Esophagus squamous epithelium (tissue), 5 donors: ENCODE measurements around the gene RBX1. TPM values are rescaled to one million over a fixed set of nuclear protein-coding genes. Genes with fewer than 3 reads are reported as not detected.

ENCODE experiments used
- DNase-seq: peaks from one replicate; lab custom pipeline; 2025; lab: John Stamatoyannopoulos, UW
- H3K27ac ChIP-seq, 4 donors: fragments of 200-600 bp; sonication (generic); one replicate each; pipeline ENCODE4 v1.5.1; 2016 to 2019; ENCODE audit warnings: mild to moderate bottlenecking in 1 of 4
- H3K27me3 ChIP-seq, 4 donors: fragments of 200-600 bp; sonication (generic); 1 replicate in 3 of 4; 2 replicates in 1 of 4; pipeline versions ENCODE4 v1.5.1 to v1.6.0; 2017 to 2021; ENCODE audit warnings: antibody characterized with exemption in 1 of 4
- H3K36me3 ChIP-seq, 3 donors: fragments of 200-600 bp; sonication (generic); one replicate each; pipeline ENCODE4 v1.5.1; 2016 to 2019
- H3K4me1 ChIP-seq, 3 donors: fragments of 200-600 bp; sonication (generic); one replicate each; pipeline ENCODE4 v1.5.1; 2017 to 2019
- H3K4me3 ChIP-seq, 4 donors: fragments of 200-600 bp; sonication (generic); 1 replicate in 3 of 4; 2 replicates in 1 of 4; pipeline ENCODE4 v1.5.1; 2016 to 2019; ENCODE audit warnings: mild to moderate bottlenecking in 2 of 4, moderate library complexity in 1 of 4
- H3K9me3 ChIP-seq, 3 donors: fragments of 200-600 bp; sonication (generic); one replicate each; pipeline ENCODE4 v1.5.1; 2016 to 2019
- POLR2A ChIP-seq, 4 donors: fragments of 450-650 bp; IDR thresholded peaks; one replicate each; pipeline ENCODE4 v1.6.1; 2017; ENCODE audit warnings: antibody characterized with exemption in 4 of 4, mild to moderate bottlenecking in 4 of 4, moderate library complexity in 3 of 4
- WGBS, 2 donors: methylation state at CpG; one replicate each; pipeline ENCODE4 v1.1.5; 2018; 5-methylcytosine and 5-hydroxymethylcytosine counted together
- intact Hi-C: fragments of 100-400 bp; cut with DNase I; formaldehyde crosslinking; loops from one replicate; pipeline ENCODE4 v1.15.0; 2022
- small RNA-seq, 4 donors: library from RNA; depleted of rRNA; stranded (forward); fragments of <200 nt; gene quantifications; one replicate each; pipeline ENCODE3, GENCODE V24; 2016
- total RNA-seq, 4 donors: library from RNA; depleted of rRNA; stranded (reverse); fragments of >200 nt; gene quantifications; one replicate each; pipeline ENCODE4 v1.1.0, GENCODE V29; 2016
- TF ChIP-seq, protein P1 (sequence below), 6 experiments: fragments of 450-650 bp in 4 of 6; fragments of 200-600 bp in 2 of 6; sonication (generic) in 2 of 6; IDR thresholded peaks; one replicate each; pipeline ENCODE4 v1.5.1; 2016 to 2019; ENCODE audit warnings: antibody characterized with exemption in 6 of 6, mild to moderate bottlenecking in 4 of 6, moderate library complexity in 4 of 6
- donor health status: DM: yes; HTN: yes; CAD: no.

The RBX1 gene
- total RNA-seq, 4 donors from 2014 or later = 32.7 to 64.0 (median 52.4) TPM

DNA sequence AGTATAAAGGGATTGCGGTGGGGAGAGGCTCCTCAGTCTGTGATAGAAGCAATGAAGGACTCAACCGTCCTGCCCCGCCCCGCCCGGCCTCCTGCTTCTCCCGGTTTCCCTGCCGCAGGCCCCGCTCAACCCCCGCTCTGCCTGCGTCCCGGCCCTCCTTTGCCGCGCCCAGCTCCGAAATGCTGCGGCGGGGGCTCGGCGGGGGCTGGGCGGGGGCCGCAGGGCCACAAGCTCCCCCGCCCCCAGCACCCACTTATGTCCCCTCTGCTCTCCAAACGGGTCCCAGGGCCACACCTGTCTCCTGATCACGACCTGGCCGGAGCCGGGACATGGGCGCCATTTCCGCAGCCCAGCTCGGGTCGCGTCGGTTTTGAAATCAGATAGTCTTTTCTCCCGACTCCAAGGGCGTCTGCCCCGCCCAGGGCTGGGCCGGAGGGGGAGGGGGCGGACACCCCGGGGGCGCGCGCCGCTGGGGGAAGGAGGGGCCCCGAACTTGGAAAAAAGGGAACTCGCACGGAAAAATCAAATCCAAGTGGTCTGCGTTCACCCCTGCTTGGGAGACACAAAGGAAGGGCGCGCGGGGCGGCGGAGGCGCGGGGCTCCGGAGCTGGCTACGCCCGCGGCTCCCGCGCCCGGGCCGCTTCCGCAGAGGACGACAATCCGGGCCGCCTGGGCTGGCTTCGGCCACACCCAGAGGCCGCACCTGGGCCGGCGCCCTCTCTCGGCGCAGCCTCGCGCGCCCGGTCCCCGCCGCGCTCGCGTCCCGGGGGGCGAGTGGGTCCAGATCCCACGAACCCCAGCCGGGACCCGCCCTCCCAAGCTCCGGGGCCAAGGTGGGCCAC is 70.7 kb downstream of the RBX1 start:
- intact Hi-C loops = loop anchor here (5.0 kb wide), 1 partner anchor 70 kb away; the partner anchor contains the start of gene EP300
- TF ChIP-seq, protein P1, sequence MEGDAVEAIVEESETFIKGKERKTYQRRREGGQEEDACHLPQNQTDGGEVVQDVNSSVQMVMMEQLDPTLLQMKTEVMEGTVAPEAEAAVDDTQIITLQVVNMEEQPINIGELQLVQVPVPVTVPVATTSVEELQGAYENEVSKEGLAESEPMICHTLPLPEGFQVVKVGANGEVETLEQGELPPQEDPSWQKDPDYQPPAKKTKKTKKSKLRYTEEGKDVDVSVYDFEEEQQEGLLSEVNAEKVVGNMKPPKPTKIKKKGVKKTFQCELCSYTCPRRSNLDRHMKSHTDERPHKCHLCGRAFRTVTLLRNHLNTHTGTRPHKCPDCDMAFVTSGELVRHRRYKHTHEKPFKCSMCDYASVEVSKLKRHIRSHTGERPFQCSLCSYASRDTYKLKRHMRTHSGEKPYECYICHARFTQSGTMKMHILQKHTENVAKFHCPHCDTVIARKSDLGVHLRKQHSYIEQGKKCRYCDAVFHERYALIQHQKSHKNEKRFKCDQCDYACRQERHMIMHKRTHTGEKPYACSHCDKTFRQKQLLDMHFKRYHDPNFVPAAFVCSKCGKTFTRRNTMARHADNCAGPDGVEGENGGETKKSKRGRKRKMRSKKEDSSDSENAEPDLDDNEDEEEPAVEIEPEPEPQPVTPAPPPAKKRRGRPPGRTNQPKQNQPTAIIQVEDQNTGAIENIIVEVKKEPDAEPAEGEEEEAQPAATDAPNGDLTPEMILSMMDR (IDR thresholded peaks at IDR 0.05) = peak in 2 of 6 experiments; percentile 12 to 16
- peak in 2 of 4 donors; percentile 42 to 55 for TF ChIP-seq POLR2A (IDR thresholded peaks at IDR 0.05)
- Histone ChIP-seq H3K27me3 (no peaks in the 10 kb centered on the region), H3K27ac (peak overlapping the region; percentile 96 to 100 (median 98)), H3K4me1 (peaks cover 0 to 17% (median 5%) of the 10 kb centered on the region in 3 donors), H3K9me3 (no peaks in the 10 kb centered on the region), H3K36me3 (no peaks in the 10 kb centered on the region), H3K4me3 (peak overlapping the region; percentile 66 to 88 (median 76))
- WGBS, 2 donors = 0 to 1% methylated on average over 5 to 43 of the region's 85 CpGs
- no peak for DNase-seq

- Histone ChIP-seq H3K4me3 (peak overlapping the region; percentile 66 to 88 (median 76)), H3K9me3 (no peaks in the 10 kb centered on the region), H3K4me1 (peaks cover 0 to 17% (median 5%) of the 10 kb centered on the region in 3 donors), H3K36me3 (no peaks in the 10 kb centered on the region), H3K27me3 (no peaks in the 10 kb centered on the region), H3K27ac (peak overlapping the region; percentile 96 to 100 (median 98))
- WGBS, 2 donors = 8 to 14% methylated on average over 14 to 24 of the region's 46 CpGs
- DNase-seq = peak; percentile 45
- intact Hi-C loops = loop anchor here (5.0 kb wide), 1 partner anchor 70 kb away; the partner anchor contains the start of gene EP300
- TF ChIP-seq, protein P1 (IDR thresholded peaks at IDR 0.05) = peak in 1 of 6 experiments; percentile 4
- TF ChIP-seq POLR2A (IDR thresholded peaks at IDR 0.05) = peak in 3 of 4 donors; percentile 9 to 79 (median 77)
These were observed 71.5 kb downstream of the RBX1 start for GRCh38 chr22:41022470-41023298.

Small RNA genes within 50 kb of the gene (small RNA-seq; reads per million reads assigned to genes)
- gene RF00017 = 0 reads per million in 4 donors
- 0 reads per million in 4 donors for gene RNU6-379P

Other genes with a start within 250 kb of the RBX1 start
- gene SLC25A17, start 132.0 kb upstream of the RBX1 start, total RNA-seq = 10 to 100 TPM; 11.0 to 19.0 (median 15.5) TPM
- gene ST13, start 94.7 kb upstream of the RBX1 start, total RNA-seq = 100 to 1,000 TPM in 2 of 4 donors, 10 to 100 TPM in 2; 56.2 to 189 (median 104) TPM
- gene XPNPEP3, start 94.2 kb upstream of the RBX1 start, total RNA-seq = 10 to 100 TPM in 1 of 4 donors, 1 to 10 TPM in 3; 6.9 to 16.1 (median 9.0) TPM
- gene DNAJB7, start 89.3 kb upstream of the RBX1 start, total RNA-seq = not detected
- 10 to 100 TPM; 28.0 to 76.5 (median 56.7) TPM for gene EP300, start 141.2 kb downstream of the RBX1 start, total RNA-seq